D721Med (cell line): ENCODE data around the gene NEMP1.
"Not testable (repeated sequence)": the region's sequence is repeated elsewhere in the genome, so short reads cannot be mapped to it uniquely, and the experiment has no call there.

Source experiments
- DNase-seq: peaks from one replicate; pipeline ENCODE4 v3.0.0; 2011; ENCODE audit warnings: low spot score; ENCODE audit not compliant: insufficient read length
- FAIRE-seq: peaks from 2 replicates; lab custom pipeline; 2011; peaks lifted over from hg19 to GRCh38; lab: Jason Lieb, UNC
- TF ChIP-seq, protein P1 (sequence below): IDR thresholded peaks from 2 replicates; pipeline ENCODE4 v1.5.1; 2012; ENCODE audit warnings: mild to moderate bottlenecking, control low read depth; ENCODE audit not compliant: insufficient read depth; ENCODE audit errors: missing control alignments

NEMP1 gene

DNA sequence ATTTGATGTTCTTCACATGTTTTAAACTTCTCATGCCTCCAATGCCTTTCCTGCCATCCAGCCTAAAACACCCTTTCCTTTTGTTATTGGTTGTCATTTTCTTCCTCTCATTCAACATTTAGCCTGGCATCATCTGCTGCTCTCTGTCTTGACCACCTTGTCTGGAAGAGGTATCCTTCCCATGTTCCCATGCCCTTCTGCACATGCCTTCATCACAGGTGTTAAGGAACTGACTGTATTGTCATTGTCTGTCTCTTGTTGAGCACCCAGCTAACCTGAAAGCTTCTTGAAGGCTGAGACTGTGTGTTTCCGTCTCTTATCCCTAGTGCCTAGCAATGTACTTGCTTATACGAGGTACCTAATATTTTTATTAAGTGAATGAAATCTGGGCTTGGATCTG lies 45.2 kb upstream of the NEMP1 start:
- no peak for DNase-seq
- TF ChIP-seq, protein P1, sequence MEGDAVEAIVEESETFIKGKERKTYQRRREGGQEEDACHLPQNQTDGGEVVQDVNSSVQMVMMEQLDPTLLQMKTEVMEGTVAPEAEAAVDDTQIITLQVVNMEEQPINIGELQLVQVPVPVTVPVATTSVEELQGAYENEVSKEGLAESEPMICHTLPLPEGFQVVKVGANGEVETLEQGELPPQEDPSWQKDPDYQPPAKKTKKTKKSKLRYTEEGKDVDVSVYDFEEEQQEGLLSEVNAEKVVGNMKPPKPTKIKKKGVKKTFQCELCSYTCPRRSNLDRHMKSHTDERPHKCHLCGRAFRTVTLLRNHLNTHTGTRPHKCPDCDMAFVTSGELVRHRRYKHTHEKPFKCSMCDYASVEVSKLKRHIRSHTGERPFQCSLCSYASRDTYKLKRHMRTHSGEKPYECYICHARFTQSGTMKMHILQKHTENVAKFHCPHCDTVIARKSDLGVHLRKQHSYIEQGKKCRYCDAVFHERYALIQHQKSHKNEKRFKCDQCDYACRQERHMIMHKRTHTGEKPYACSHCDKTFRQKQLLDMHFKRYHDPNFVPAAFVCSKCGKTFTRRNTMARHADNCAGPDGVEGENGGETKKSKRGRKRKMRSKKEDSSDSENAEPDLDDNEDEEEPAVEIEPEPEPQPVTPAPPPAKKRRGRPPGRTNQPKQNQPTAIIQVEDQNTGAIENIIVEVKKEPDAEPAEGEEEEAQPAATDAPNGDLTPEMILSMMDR, result no peak
- FAIRE-seq, result no peak

DNA sequence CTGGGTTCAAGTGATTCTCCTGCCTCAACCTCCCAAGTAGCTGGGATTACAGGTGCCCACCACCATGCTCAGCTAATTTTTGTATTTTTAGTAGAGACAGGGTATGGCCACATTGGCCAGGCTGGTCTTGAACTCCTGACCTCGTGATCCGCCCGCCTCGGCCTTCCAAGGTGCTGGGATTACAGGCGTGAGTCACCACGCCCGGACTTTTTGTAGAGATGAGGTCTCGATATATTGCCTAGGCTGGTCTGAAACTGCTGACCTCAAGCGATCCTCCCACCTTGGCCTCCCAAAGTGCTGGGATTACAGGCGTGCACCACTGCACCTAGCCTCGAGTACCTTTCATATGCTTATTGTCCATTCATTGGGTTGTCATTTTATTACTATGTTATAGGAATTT lies 42.1 kb upstream of the NEMP1 start:
- not testable (repeated sequence) for FAIRE-seq, DNase-seq

DNA sequence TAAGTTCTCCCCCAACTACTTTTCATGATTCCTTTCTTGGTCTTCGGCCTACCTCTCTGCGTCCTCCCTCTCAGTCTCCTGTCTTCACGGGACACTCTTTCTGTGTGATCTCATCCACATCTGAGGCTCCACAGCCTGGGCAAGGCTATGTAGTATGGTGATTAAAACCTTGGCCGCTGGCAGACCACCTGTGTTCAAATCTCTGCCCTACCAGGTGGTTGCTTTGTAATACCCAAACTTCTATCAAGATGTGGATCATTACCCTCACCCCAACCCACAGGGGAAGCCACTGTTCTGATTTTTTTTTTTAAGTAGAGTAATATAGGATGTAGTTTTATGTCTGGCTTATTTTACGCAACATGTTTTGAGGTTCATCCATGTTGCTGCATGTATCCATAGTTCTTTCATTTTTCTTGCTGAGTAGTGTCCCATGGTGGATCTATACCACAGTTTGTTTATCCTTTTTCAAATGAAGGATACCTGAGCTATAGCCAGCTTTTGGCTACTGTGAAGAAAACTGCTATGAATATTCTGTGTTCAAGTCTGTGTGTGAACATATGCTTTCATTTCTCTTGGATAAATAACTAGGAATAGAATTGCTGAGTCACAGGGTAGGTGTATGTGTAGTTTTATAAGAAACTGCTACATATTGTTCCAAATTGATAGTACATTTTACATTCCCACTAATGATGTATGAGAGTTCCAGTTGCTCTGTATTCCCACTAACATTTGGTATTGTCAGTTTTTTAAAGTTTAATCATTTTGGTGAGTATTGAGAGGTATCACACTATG lies 40.9 kb upstream of the NEMP1 start:
- TF ChIP-seq, protein P1, result no peak
- DNase-seq (no peak), FAIRE-seq (no peak)

DNA sequence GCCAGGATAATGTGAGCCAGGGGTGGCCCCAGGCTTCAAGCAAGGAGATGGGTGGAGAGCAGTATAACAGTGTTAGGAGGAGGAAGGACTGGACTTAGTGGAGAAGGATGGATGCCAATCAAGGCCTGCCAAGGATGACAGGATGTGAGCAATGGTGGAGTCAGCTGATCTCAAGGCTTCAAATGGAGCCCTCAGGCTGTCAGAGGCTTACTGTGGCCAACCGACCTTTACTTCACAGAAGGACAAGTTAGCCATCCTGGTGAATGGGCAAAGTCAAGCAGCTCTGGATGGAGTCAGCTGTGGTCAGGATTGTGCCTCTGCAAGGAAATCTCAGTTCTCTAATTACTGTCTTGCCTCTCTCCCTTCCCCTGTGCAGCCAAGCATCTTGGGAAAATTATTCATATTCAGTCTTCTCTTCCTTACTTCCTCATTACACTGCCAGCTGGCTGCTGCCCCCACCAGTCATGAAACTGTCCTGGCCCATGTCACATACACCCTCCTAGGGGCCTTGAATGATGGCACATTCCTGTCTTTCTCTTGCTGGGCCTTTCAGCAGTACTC lies 40.2 kb upstream of the NEMP1 start:
- FAIRE-seq (no peak), DNase-seq (no peak)
- TF ChIP-seq, protein P1, result no peak

DNA sequence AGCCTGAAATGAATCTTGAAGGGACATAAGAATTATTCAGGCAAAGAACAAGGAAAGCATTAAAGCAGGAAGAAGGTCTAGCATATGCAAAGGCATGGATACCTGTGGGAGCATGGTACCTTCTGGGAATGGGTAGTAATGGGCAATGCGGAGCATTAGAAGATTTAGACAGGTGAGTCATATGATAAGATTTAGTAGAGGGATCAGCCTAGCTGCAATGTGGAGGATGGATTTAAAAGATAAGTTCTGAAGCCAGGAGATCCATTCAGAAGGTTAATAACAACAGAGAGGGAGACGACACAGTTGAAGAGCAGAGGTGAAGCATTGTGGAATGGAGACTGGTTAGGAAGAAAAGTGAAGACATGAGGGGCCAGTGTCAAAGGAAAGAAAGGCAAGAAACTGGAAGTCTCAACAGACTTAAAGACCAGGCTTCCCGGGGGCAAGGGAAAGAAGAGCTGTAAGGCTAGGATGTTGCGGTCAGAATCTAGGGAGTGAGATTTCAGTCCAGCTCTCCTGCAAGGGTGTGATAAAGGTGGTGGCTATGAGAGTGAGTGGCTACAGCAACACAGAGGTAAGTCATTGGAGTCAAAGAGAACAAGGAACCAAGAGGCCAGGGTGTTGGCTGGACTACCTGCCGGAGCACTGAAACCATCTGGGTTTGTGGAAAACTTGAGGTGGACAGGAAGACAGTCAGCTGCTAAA lies 38.1 kb upstream of the NEMP1 start:
- DNase-seq (no peak), FAIRE-seq (no peak)
- TF ChIP-seq, protein P1, result no peak

DNA sequence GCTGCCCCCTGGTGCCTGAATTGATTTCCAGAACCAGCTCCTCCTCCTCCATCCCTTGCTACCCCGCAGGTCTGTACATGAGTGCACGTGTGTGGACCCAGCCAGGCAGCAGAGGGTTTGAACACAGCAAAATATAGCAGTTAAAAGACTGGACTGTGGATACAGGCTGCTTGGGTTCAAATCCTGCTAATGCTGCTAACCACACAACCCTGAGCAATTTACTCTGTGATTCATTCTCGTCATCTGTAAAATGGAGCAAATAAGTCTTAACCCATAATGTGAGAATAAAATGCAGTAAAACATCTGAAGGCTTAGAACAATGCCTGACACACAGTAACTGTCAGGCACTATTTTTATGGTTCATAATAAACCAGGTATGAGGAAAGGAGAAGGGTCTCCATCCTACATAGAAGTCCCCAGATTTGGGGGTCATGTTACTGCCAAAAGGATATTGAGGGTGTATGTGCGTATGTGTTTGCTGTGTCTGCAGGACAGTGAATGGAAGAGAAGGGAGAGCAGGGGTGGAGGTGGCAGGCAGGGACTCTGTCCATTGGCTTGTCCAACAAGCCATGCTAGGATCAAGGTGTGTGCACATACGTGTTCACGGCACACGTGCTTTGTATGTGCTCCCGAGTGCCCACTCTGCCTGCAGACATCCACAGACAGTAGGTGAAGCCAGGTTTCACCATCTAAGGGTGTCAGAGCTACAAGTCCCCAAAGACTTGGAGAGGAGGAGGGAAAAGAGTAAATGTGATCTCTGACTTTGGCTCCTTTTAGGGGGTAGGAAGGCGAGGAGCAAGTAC lies 34.1 kb upstream of the NEMP1 start:
- no peak for FAIRE-seq
- DNase-seq, result no peak
- TF ChIP-seq, protein P1, result peak; percentile 93
